DMS153 treated with DMSO at 0.1 percent for 48 hours (cell line): Measurements from ENCODE around the gene MRM2.

ENCODE experiments used
- DNase-seq: peaks from one replicate; lab custom pipeline; 2025; ENCODE audit not compliant: unreplicated experiment; lab: John Stamatoyannopoulos, UW

MRM2 gene

GRCh38 chr7:2241580-2242540, at the start of gene MRM2, which contains the start of gene NUDT1:
Gene MRM2 (minus strand): TSS chr7:2242205. CDS start chr7:2242169, 36 bp downstream.
Gene NUDT1 (plus strand): TSS chr7:2242226. CDS start chr7:2244575, 2,349 bp downstream.
- peak; percentile 78 for DNase-seq

- no peak for DNase-seq
Observed at GRCh38 chr7:2290877-2291276, 48.9 kb upstream of the MRM2 start.

GRCh38 chr7:2289621-2290020, 47.6 kb upstream of the MRM2 start:
- DNase-seq = no peak

- DNase-seq = no peak
Observed at GRCh38 chr7:2289111-2289586, 47.1 kb upstream of the MRM2 start.

- no peak for DNase-seq
Observed at GRCh38 chr7:2288503-2288902, 46.5 kb upstream of the MRM2 start.

GRCh38 chr7:2287745-2288144, 45.7 kb upstream of the MRM2 start:
- DNase-seq = no peak

GRCh38 chr7:2283074-2283473, 41.1 kb upstream of the MRM2 start:
- DNase-seq = no peak

- DNase-seq = no peak
Observed at GRCh38 chr7:2282185-2282751, 40.3 kb upstream of the MRM2 start.

GRCh38 chr7:2281541-2281940, 39.5 kb upstream of the MRM2 start:
- no peak for DNase-seq

GRCh38 chr7:2280424-2280823, 38.4 kb upstream of the MRM2 start:
- DNase-seq = no peak

GRCh38 chr7:2279896-2280295, 37.9 kb upstream of the MRM2 start:
- no peak for DNase-seq

- DNase-seq = no peak
Observed at GRCh38 chr7:2278026-2278425, 36.0 kb upstream of the MRM2 start.

- DNase-seq = no peak
Observed at GRCh38 chr7:2276107-2276506, 34.1 kb upstream of the MRM2 start.

- no peak for DNase-seq
Observed at GRCh38 chr7:2275101-2275500, 33.1 kb upstream of the MRM2 start.

GRCh38 chr7:2274666-2275065, 32.7 kb upstream of the MRM2 start:
- no peak for DNase-seq

GRCh38 chr7:2273866-2274265, 31.9 kb upstream of the MRM2 start:
- no peak for DNase-seq

- no peak for DNase-seq
Observed at GRCh38 chr7:2272031-2272430, 30.0 kb upstream of the MRM2 start.

GRCh38 chr7:2271273-2272026, 29.4 kb upstream of the MRM2 start:
- no peak for DNase-seq

GRCh38 chr7:2270495-2270894, 28.5 kb upstream of the MRM2 start:
- DNase-seq = no peak

GRCh38 chr7:2269991-2270460, 28.0 kb upstream of the MRM2 start:
- DNase-seq = no peak
